Measurements from ENCODE around the gene GSDMA. TPM values are rescaled to one million over a fixed set of nuclear protein-coding genes. Genes with fewer than 3 reads are reported as not detected.

GSDMA gene
- total RNA-seq, 1 donor from 2014 or later = 0.29 TPM

- H3K4me1 ChIP-seq = peaks cover 70% of the 10 kb centered on the region
- TF ChIP-seq, protein P1, sequence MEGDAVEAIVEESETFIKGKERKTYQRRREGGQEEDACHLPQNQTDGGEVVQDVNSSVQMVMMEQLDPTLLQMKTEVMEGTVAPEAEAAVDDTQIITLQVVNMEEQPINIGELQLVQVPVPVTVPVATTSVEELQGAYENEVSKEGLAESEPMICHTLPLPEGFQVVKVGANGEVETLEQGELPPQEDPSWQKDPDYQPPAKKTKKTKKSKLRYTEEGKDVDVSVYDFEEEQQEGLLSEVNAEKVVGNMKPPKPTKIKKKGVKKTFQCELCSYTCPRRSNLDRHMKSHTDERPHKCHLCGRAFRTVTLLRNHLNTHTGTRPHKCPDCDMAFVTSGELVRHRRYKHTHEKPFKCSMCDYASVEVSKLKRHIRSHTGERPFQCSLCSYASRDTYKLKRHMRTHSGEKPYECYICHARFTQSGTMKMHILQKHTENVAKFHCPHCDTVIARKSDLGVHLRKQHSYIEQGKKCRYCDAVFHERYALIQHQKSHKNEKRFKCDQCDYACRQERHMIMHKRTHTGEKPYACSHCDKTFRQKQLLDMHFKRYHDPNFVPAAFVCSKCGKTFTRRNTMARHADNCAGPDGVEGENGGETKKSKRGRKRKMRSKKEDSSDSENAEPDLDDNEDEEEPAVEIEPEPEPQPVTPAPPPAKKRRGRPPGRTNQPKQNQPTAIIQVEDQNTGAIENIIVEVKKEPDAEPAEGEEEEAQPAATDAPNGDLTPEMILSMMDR (IDR thresholded peaks at IDR 0.05) = no peak
Observed at GRCh38 chr17:40020146-40020545, 57.3 kb downstream of the GSDMA start.

DNA sequence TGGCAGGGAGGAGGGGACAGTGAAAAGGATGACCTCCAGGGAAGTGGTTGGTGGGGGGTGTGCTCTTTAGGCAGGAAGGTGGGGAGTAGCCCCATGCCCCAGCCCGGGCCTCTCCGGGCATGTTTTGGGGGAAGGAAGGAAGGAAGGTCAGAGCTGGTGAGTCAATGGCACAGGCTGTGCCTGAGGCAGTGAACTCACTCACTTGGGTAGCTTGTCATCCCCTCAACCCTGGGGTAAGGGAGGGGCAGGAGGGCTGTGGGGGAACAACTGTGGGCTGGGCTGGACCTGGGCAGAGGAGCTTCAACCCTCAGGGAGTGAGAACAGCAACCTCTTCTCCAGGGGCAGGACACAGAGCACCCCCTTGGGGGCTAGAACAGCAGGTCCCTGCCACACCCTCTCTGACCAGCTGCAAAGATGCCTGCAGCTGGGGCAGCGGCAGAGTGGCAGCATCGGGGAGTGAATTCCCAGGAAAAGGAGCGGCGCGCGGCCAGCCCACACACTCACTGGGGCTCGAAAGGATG lies 58.7 kb downstream of the GSDMA start:
- Histone ChIP-seq H3K27me3 (no peaks in the 10 kb centered on the region), H3K4me3 (no peak overlapping the region), H3K36me3 (peaks cover 49% of the 10 kb centered on the region), H3K9me3 (no peaks in the 10 kb centered on the region), H3K4me1 (peaks cover 69% of the 10 kb centered on the region), H3K27ac (peak overlapping the region; percentile 42)
- TF ChIP-seq, protein P1 (IDR thresholded peaks at IDR 0.05) = no peak
- DNase-seq (no peak), ATAC-seq (peak; percentile 3)
- intact Hi-C loops (cut with DNase I) = no loop called here

More at GRCh38 chr17:40020146-40020545, 57.3 kb downstream of the GSDMA start:
- intact Hi-C loops (cut with DNase I) = no loop called here
- Histone ChIP-seq H3K27ac (no peak overlapping the region), H3K27me3 (no peaks in the 10 kb centered on the region), H3K36me3 (peaks cover 36% of the 10 kb centered on the region), H3K4me3 (no peak overlapping the region), H3K9me3 (no peaks in the 10 kb centered on the region)
- no peak for DNase-seq
- ATAC-seq = no peak

GRCh38 chr17:40022497-40022896 lies 59.7 kb downstream of the GSDMA start:
- peaks cover 51% of the 10 kb centered on the region for H3K36me3 ChIP-seq
- H3K4me1 ChIP-seq = peaks cover 70% of the 10 kb centered on the region
- no peaks in the 10 kb centered on the region for H3K27me3 ChIP-seq
- H3K4me3 ChIP-seq = no peak overlapping the region
- ATAC-seq = no peak
- no peak for DNase-seq
- peak overlapping the region; percentile 58 for H3K27ac ChIP-seq
- H3K9me3 ChIP-seq = no peaks in the 10 kb centered on the region
- intact Hi-C loops (cut with DNase I) = no loop called here
- TF ChIP-seq, protein P1 (IDR thresholded peaks at IDR 0.05) = no peak

DNA sequence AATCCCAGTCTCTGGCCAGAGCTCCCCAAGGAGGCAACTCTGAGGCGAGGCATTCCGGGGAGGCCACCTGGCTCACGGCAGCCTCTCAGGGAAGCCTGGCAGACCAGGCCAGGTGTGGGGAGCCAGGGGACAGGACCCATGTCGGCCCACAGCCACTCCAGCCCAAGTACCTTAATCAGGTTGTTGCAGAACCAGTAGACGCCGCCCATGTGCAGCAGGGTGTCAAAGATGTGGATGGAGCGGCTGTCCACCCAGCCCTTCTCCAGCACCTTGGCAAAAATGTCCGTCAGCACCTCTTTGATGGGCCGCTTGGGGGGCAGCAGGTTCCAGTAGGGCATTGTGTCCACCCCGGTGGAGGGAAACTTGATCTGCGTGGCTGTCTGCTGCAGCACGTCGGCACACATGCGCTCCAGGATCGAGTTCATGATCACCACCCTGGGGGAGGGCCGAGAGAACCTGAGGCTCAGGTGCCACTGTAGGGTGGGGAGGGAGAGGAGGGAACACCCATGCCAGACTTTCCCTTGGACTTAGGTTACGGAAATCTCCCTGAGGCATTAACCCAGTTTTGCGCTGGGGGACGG lies 60.2 kb downstream of the GSDMA start:
- peak overlapping the region; percentile 58 for H3K27ac ChIP-seq
- intact Hi-C loops (cut with DNase I) = no loop called here

GRCh38 chr17:40023590-40024292 lies 60.9 kb downstream of the GSDMA start:
- DNase-seq = peak; percentile 87
- Histone ChIP-seq H3K36me3 (peaks cover 58% of the 10 kb centered on the region), H3K27ac (peak overlapping the region; percentile 58), H3K4me1 (peaks cover 60% of the 10 kb centered on the region), H3K9me3 (no peaks in the 10 kb centered on the region), H3K27me3 (no peaks in the 10 kb centered on the region), H3K4me3 (no peak overlapping the region)
- TF ChIP-seq, protein P1 (IDR thresholded peaks at IDR 0.05) = no peak
- peak; percentile 55 for ATAC-seq
- intact Hi-C loops (cut with DNase I) = no loop called here

More for the DNA sequence above, 60.2 kb downstream of the GSDMA start:
- Histone ChIP-seq H3K4me3 (no peak overlapping the region), H3K4me1 (peaks cover 67% of the 10 kb centered on the region), H3K36me3 (peaks cover 51% of the 10 kb centered on the region), H3K9me3 (no peaks in the 10 kb centered on the region), H3K27me3 (no peaks in the 10 kb centered on the region)
- ATAC-seq = peak; percentile 46
- TF ChIP-seq, protein P1 (IDR thresholded peaks at IDR 0.05) = no peak
- DNase-seq = peak; percentile 82
